K562 (cell line): ENCODE measurements around the gene GBA3. TPM values are rescaled to one million over a fixed set of nuclear protein-coding genes. Genes with fewer than 3 reads are reported as not detected.

Source experiments
- ATAC-seq: fragments of 200-7000 bp; cut with Tn5 transposase; 3 replicates; pipeline ENCODE4 v1.9.1; 2020; ENCODE audit warnings: moderate library complexity
- BruUV-seq: library from RNA; stranded (reverse); fragments of 400-500 nt; replicated peaks from 2 replicates; lab custom pipeline; 2021; lab: Mats Ljungman, UMichigan
- CTCF ChIA-PET: fragments of 300-600 bp; formaldehyde crosslinking; extraction: SDS; loops from one replicate; lab custom pipeline; 2021; ENCODE audit warnings: low intra/inter-chr PET ratio; lab: Yijun Ruan, JAX
- POLR2A ChIA-PET: fragments of 300-600, 350-650 bp; sonication (Branson Sonifier 250); formaldehyde crosslinking; extraction: SDS; loops from one replicate; lab custom pipeline; 2021; ENCODE audit warnings: antibody characterized with exemption, inconsistent platforms; lab: Yijun Ruan, JAX
- DNase-seq, 4 experiments: peaks; one replicate each; pipeline versions ENCODE4 v3.0.0 to v3.0.0-alpha.2; 2011 to 2018; ENCODE audit warnings: low spot score in 3 of 4, mixed read lengths in 3 of 4; ENCODE audit errors: extremely low read depth in 1 of 4
- FAIRE-seq: peaks from 2 replicates; lab custom pipeline; 2011; peaks lifted over from hg19 to GRCh38; lab: Jason Lieb, UNC
- H2AFZ ChIP-seq: 2 replicates; pipeline ENCODE4 v1.6.0; 2011; ENCODE audit warnings: low read depth, low read length, control low read depth, inconsistent platforms
- H3K27ac ChIP-seq: fragments of 200-600 bp; 3 replicates; pipeline ENCODE4 v1.8.0; 2011; ENCODE audit warnings: low read depth, mild to moderate bottlenecking, control low read depth, inconsistent platforms, low read length, moderate library complexity, mixed read lengths; ENCODE audit errors: extremely low read depth
- H3K27me3 ChIP-seq, 2 experiments: fragments of 300-600 bp in 1 of 2; 2 replicates in 1 of 2; 3 replicates in 1 of 2; pipeline versions ENCODE4 v1.6.0 to v1.8.0; 2011; ENCODE audit warnings: inconsistent platforms in 2 of 2, low read length in 2 of 2, mild to moderate bottlenecking in 1 of 2, mixed read lengths in 1 of 2, moderate library complexity in 1 of 2; ENCODE audit not compliant: control insufficient read depth in 2 of 2, insufficient read depth in 2 of 2
- H3K36me3 ChIP-seq: fragments of 300-600 bp; 3 replicates; pipeline ENCODE4 v1.8.0; 2011; ENCODE audit warnings: mild to moderate bottlenecking, low read length, inconsistent platforms; ENCODE audit not compliant: control insufficient read depth, insufficient read depth
- H3K4me1 ChIP-seq, 2 experiments: fragments of 200-600 bp in 1 of 2; replicated peaks in 1 of 2; 2 replicates in 1 of 2; 3 replicates in 1 of 2; pipeline versions ENCODE4 v1.5.1 to v1.8.0; 2011; ENCODE audit warnings: inconsistent platforms in 2 of 2, low read length in 2 of 2, mild to moderate bottlenecking in 1 of 2, mixed read lengths in 1 of 2, moderate library complexity in 1 of 2; ENCODE audit not compliant: control insufficient read depth in 2 of 2, insufficient read depth in 2 of 2
- H3K4me2 ChIP-seq: 2 replicates; pipeline ENCODE4 v1.6.1; 2011; ENCODE audit warnings: low read length, control low read depth, inconsistent platforms, mixed read lengths; ENCODE audit not compliant: insufficient read depth
- H3K4me3 ChIP-seq: fragments of 200-600 bp; sonication (generic), shearing (Covaris generic); 2 replicates; pipeline ENCODE4 v1.5.1; 2016; ENCODE audit warnings: control low read depth, inconsistent platforms
- H3K79me2 ChIP-seq: fragments of 200-600 bp; 3 replicates; pipeline ENCODE4 v1.8.0; 2011; ENCODE audit warnings: low read length, inconsistent platforms; ENCODE audit not compliant: control insufficient read depth, insufficient read depth
- H3K9ac ChIP-seq, 2 experiments: 2 replicates each; pipeline versions ENCODE4 v1.6.0 to v1.6.1; 2011; ENCODE audit warnings: low read depth in 2 of 2, low read length in 2 of 2, control low read depth in 1 of 2, inconsistent platforms in 1 of 2, mild to moderate bottlenecking in 1 of 2, mixed read lengths in 1 of 2; ENCODE audit not compliant: insufficient read depth in 1 of 2
- H3K9me1 ChIP-seq: one replicate; pipeline ENCODE4 v1.6.0; 2011; ENCODE audit warnings: inconsistent platforms, mild to moderate bottlenecking, low read length, moderate library complexity; ENCODE audit not compliant: control insufficient read depth, insufficient read depth
- H3K9me3 ChIP-seq: replicated peaks from 2 replicates; pipeline ENCODE4 v1.5.1; 2011; ENCODE audit warnings: low read depth, low read length, inconsistent platforms; ENCODE audit not compliant: control insufficient read depth, insufficient read depth
- H4K20me1 ChIP-seq: replicated peaks from 2 replicates; pipeline ENCODE4 v1.6.1; 2011; ENCODE audit warnings: low read length, inconsistent platforms, mixed read lengths; ENCODE audit not compliant: control insufficient read depth, insufficient read depth
- DIDO1 ChIP-seq: fragments of 450-650 bp; IDR thresholded peaks from 2 replicates; pipeline ENCODE4 v1.6.1; 2016; ENCODE audit warnings: low read depth, missing biosample characterization, missing genetic modification characterization
- PTTG1 ChIP-seq: fragments of 450-650 bp; IDR thresholded peaks from 2 replicates; pipeline ENCODE4 v1.6.1; 2016; ENCODE audit warnings: low read depth, mild to moderate bottlenecking, missing genetic modification characterization, missing compliant biosample characterization
- WGBS: fragments of 100-300 bp; shearing (Covaris generic); methylation state at CpG from one replicate; pipeline ENCODE4 v1.1.6; 2016; ENCODE audit warnings: low coverage, mixed read lengths; ENCODE audit not compliant: insufficient coverage; ENCODE audit errors: missing lambda C conversion rate; 5-methylcytosine and 5-hydroxymethylcytosine counted together
- in situ Hi-C: fragments of 300-500 bp; cut with MboI; formaldehyde crosslinking; loops from 4 replicates; pipeline ENCODE4 v1.15.0; 2018; ENCODE audit warnings: inconsistent platforms, mixed read lengths
- intact Hi-C: fragments of 100-400 bp; cut with micrococcal nuclease; formaldehyde crosslinking; loops from 2 replicates; pipeline ENCODE4 v1.14.2; 2022
- polyA plus RNA-seq, 8 experiments: library from polyadenylated mRNA; depleted of rRNA in 4 of 8; stranded (reverse) in 5 of 8; unstranded in 3 of 8; fragments of >200 nt; fragmentation: Nextera tagmentation in 2 of 8; fragmentation: Illumina TruSeq in 1 of 8; extraction: Ambion mirVana in 2 of 8; extraction: Trizol in 1 of 8; gene quantifications; 2 replicates each; pipeline versions ENCODE4 v1.2.1 to v1.2.3, GENCODE V29; 2011 to 2014; ENCODE audit warnings: inconsistent platforms in 1 of 8, missing spikeins in 1 of 8
- total RNA-seq, 7 experiments: library from RNA; depleted of rRNA in 6 of 7; stranded (reverse); fragments of >200 nt in 6 of 7; fragmentation: Illumina TruSeq in 2 of 7; extraction: Trizol in 2 of 7; gene quantifications; 2 replicates each; pipeline versions ENCODE4 v1.2.1 to v1.2.3, GENCODE V29; 2011 to 2021; ENCODE audit warnings: low replicate concordance in 1 of 7
- TF ChIP-seq, protein P1 (sequence below), 2 experiments: fragments of 450-650 bp in 1 of 2; sonication (generic) in 1 of 2; formaldehyde crosslinking in 1 of 2; IDR thresholded peaks; 2 replicates each; pipeline versions ENCODE4 v1.7.1 to v1.9.0; 2016 to 2022; ENCODE audit warnings: inconsistent platforms in 1 of 2, mild to moderate bottlenecking in 1 of 2, missing genetic modification reagents in 1 of 2

Gene GBA3
- total and polyA plus RNA-seq, 9 of the 15 experiments (the other 6 are each of a cell fraction or from before 2014, with no cell fraction given): 0.13 to 0.75 (median 0.40) TPM; not detected in 1

DNA sequence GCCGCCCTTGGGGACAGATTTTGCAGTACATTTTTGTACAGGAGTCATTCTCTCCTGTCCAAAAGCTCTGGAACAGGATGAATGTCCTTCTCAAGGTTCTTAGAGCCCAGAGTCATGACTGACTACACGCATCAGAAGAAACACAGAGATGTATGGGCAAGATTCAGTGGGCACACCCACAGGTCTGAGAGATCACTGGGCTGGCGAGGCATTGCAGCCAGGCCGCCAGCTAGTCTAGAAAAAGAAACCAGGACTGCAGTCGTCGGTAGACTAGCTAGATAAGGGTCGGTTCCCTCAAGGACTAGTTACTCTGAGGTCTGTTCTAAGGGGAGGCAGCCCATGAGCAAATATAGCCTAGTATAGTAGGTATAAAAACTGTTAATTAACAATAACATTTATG, 19.8 kb downstream of the GBA3 start:
- no peak for ATAC-seq
- 0% methylated on average over 7 of the region's 7 CpGs for WGBS
- H3K36me3 ChIP-seq: no peaks in the 10 kb centered on the region
- H3K4me3 ChIP-seq: no peak overlapping the region
- ChIA-PET CTCF (no interaction called here), POLR2A (no interaction called here)
- in situ Hi-C loops: no loop called here
- no peaks in the 10 kb centered on the region for H3K27me3 ChIP-seq
- H3K4me1 ChIP-seq: no peaks in the 10 kb centered on the region
- no TSS peak for BruUV-seq
- TF ChIP-seq, protein P1, sequence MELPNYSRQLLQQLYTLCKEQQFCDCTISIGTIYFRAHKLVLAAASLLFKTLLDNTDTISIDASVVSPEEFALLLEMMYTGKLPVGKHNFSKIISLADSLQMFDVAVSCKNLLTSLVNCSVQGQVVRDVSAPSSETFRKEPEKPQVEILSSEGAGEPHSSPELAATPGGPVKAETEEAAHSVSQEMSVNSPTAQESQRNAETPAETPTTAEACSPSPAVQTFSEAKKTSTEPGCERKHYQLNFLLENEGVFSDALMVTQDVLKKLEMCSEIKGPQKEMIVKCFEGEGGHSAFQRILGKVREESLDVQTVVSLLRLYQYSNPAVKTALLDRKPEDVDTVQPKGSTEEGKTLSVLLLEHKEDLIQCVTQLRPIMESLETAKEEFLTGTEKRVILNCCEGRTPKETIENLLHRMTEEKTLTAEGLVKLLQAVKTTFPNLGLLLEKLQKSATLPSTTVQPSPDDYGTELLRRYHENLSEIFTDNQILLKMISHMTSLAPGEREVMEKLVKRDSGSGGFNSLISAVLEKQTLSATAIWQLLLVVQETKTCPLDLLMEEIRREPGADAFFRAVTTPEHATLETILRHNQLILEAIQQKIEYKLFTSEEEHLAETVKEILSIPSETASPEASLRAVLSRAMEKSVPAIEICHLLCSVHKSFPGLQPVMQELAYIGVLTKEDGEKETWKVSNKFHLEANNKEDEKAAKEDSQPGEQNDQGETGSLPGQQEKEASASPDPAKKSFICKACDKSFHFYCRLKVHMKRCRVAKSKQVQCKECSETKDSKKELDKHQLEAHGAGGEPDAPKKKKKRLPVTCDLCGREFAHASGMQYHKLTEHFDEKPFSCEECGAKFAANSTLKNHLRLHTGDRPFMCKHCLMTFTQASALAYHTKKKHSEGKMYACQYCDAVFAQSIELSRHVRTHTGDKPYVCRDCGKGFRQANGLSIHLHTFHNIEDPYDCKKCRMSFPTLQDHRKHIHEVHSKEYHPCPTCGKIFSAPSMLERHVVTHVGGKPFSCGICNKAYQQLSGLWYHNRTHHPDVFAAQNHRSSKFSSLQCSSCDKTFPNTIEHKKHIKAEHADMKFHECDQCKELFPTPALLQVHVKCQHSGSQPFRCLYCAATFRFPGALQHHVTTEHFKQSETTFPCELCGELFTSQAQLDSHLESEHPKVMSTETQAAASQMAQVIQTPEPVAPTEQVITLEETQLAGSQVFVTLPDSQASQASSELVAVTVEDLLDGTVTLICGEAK (IDR thresholded peaks at IDR 0.05): no peak
- TF ChIP-seq, protein P1 (CRISPR knock-in tag; IDR thresholded peaks at IDR 0.05): no peak
- TF ChIP-seq PTTG1 (tag) (no peak), DIDO1 (tag) (no peak)
- H3K9me3 ChIP-seq: no peaks in the 10 kb centered on the region; the same call in 1 of the 2 replicates
- FAIRE-seq: no peak
- H3K9ac ChIP-seq: no peak overlapping the region
- no peak overlapping the region for H3K4me2 ChIP-seq
- intact Hi-C loops: no loop called here
- no peaks in the 10 kb centered on the region for H3K9me1 ChIP-seq
- no peak overlapping the region for H2AFZ ChIP-seq
- H3K79me2 ChIP-seq: no peaks in the 10 kb centered on the region
- no peak overlapping the region for H3K27ac ChIP-seq
- H4K20me1 ChIP-seq: no peaks in the 10 kb centered on the region
- DNase-seq: no peak
